Memory B cell (primary cell): ENCODE data around the gene HIVEP2.

Source experiments
- ATAC-seq: fragments of 150-1000 bp; cut with Tn5 transposase; 2 replicates; pipeline ENCODE4 v1.10.0; 2021; ENCODE audit warnings: low read depth, mild to moderate bottlenecking, moderate library complexity
- DNase-seq, 2 donors: peaks; one replicate each; pipeline ENCODE4 v3.0.0; 2022; ENCODE audit warnings: low spot score in 2 of 2
- H3K27ac Mint-ChIP-seq: one replicate; pipeline ENCODE4 v1.8.0; 2022; ENCODE audit warnings: mild to moderate bottlenecking, moderate library complexity, mixed read lengths
- H3K27me3 Mint-ChIP-seq: one replicate; pipeline ENCODE4 v1.8.0; 2022; ENCODE audit warnings: mixed read lengths
- H3K36me3 Mint-ChIP-seq: one replicate; pipeline ENCODE4 v1.8.0; 2022; ENCODE audit warnings: mild to moderate bottlenecking, mixed read lengths
- H3K4me1 Mint-ChIP-seq: one replicate; pipeline ENCODE4 v1.8.0; 2022; ENCODE audit warnings: mixed read lengths
- H3K4me3 Mint-ChIP-seq: one replicate; pipeline ENCODE4 v1.8.0; 2022; ENCODE audit warnings: mild to moderate bottlenecking, moderate library complexity, mixed read lengths
- H3K9me3 Mint-ChIP-seq: one replicate; pipeline ENCODE4 v1.8.0; 2022; ENCODE audit warnings: mixed read lengths

The HIVEP2 gene

GRCh38 chr6:142820338-142821051 lies 124.5 kb downstream of the HIVEP2 start:
- Mint-ChIP-seq H3K4me1 (peaks cover 41% of the 10 kb centered on the region), H3K9me3 (no peaks in the 10 kb centered on the region), H3K4me3 (peak overlapping the region; percentile 85), H3K27me3 (no peaks in the 10 kb centered on the region), H3K36me3 (peaks cover 14% of the 10 kb centered on the region), H3K27ac (peak overlapping the region; percentile 96)
- no peak for ATAC-seq
- no peak for DNase-seq

GRCh38 chr6:142819603-142820337 lies 125.2 kb downstream of the HIVEP2 start:
- H3K27ac Mint-ChIP-seq = peak overlapping the region; percentile 96
- ATAC-seq (peak; percentile 88), DNase-seq (peak in 1 of 2 donors; percentile 42)
- H3K9me3 Mint-ChIP-seq = no peaks in the 10 kb centered on the region
- H3K27me3 Mint-ChIP-seq = no peaks in the 10 kb centered on the region
- H3K4me3 Mint-ChIP-seq = peak overlapping the region; percentile 85
- peaks cover 41% of the 10 kb centered on the region for H3K4me1 Mint-ChIP-seq
- H3K36me3 Mint-ChIP-seq = peaks cover 17% of the 10 kb centered on the region

- H3K4me1 Mint-ChIP-seq = peaks cover 30% of the 10 kb centered on the region
- ATAC-seq (no peak), DNase-seq (no peak)
- H3K36me3 Mint-ChIP-seq = peaks cover 24% of the 10 kb centered on the region
- no peak overlapping the region for H3K4me3 Mint-ChIP-seq
- no peaks in the 10 kb centered on the region for H3K27me3 Mint-ChIP-seq
- H3K9me3 Mint-ChIP-seq = no peaks in the 10 kb centered on the region
- H3K27ac Mint-ChIP-seq = no peak overlapping the region
Measured at GRCh38 chr6:142816486-142816885, 128.5 kb downstream of the HIVEP2 start.

- H3K4me3 Mint-ChIP-seq = no peak overlapping the region
- H3K36me3 Mint-ChIP-seq = peaks cover 24% of the 10 kb centered on the region
- ATAC-seq = no peak
- no peak overlapping the region for H3K27ac Mint-ChIP-seq
- peaks cover 35% of the 10 kb centered on the region for H3K4me1 Mint-ChIP-seq
- no peaks in the 10 kb centered on the region for H3K27me3 Mint-ChIP-seq
- no peaks in the 10 kb centered on the region for H3K9me3 Mint-ChIP-seq
- no peak for DNase-seq
Measured at GRCh38 chr6:142816031-142816430, 128.9 kb downstream of the HIVEP2 start.

GRCh38 chr6:142811923-142812322 lies 133.1 kb downstream of the HIVEP2 start:
- ATAC-seq = no peak
- H3K4me3 Mint-ChIP-seq = no peak overlapping the region

GRCh38 chr6:142810952-142811514 lies 133.9 kb downstream of the HIVEP2 start:
- no peak overlapping the region for H3K4me3 Mint-ChIP-seq
- H3K9me3 Mint-ChIP-seq = no peaks in the 10 kb centered on the region
- no peaks in the 10 kb centered on the region for H3K27me3 Mint-ChIP-seq
- no peak for ATAC-seq
- peaks cover 39% of the 10 kb centered on the region for H3K36me3 Mint-ChIP-seq
- H3K4me1 Mint-ChIP-seq = peaks cover 35% of the 10 kb centered on the region
- peak overlapping the region; percentile 71 for H3K27ac Mint-ChIP-seq
- DNase-seq = no peak

More at GRCh38 chr6:142811923-142812322, 133.1 kb downstream of the HIVEP2 start:
- H3K36me3 Mint-ChIP-seq = peaks cover 42% of the 10 kb centered on the region
- no peak for DNase-seq
- no peaks in the 10 kb centered on the region for H3K9me3 Mint-ChIP-seq
- H3K4me1 Mint-ChIP-seq = peaks cover 39% of the 10 kb centered on the region
- H3K27me3 Mint-ChIP-seq = no peaks in the 10 kb centered on the region
- peak overlapping the region; percentile 71 for H3K27ac Mint-ChIP-seq

GRCh38 chr6:142809947-142810346 lies 135.0 kb downstream of the HIVEP2 start:
- H3K36me3 Mint-ChIP-seq = peaks cover 39% of the 10 kb centered on the region

GRCh38 chr6:142808405-142809061 lies 136.4 kb downstream of the HIVEP2 start:
- Mint-ChIP-seq H3K27me3 (no peaks in the 10 kb centered on the region), H3K4me1 (peaks cover 40% of the 10 kb centered on the region), H3K4me3 (no peak overlapping the region), H3K36me3 (peaks cover 36% of the 10 kb centered on the region), H3K9me3 (no peaks in the 10 kb centered on the region), H3K27ac (peak overlapping the region; percentile 51)
- DNase-seq (no peak), ATAC-seq (no peak)

More at GRCh38 chr6:142809947-142810346, 135.0 kb downstream of the HIVEP2 start:
- ATAC-seq (no peak), DNase-seq (no peak)
- no peak overlapping the region for H3K4me3 Mint-ChIP-seq
- H3K27me3 Mint-ChIP-seq = no peaks in the 10 kb centered on the region
- no peaks in the 10 kb centered on the region for H3K9me3 Mint-ChIP-seq
- no peak overlapping the region for H3K27ac Mint-ChIP-seq
- peaks cover 37% of the 10 kb centered on the region for H3K4me1 Mint-ChIP-seq

- DNase-seq (no peak), ATAC-seq (no peak)
- no peak overlapping the region for H3K4me3 Mint-ChIP-seq
- H3K4me1 Mint-ChIP-seq = peaks cover 42% of the 10 kb centered on the region
- no peaks in the 10 kb centered on the region for H3K27me3 Mint-ChIP-seq
- no peaks in the 10 kb centered on the region for H3K9me3 Mint-ChIP-seq
- peaks cover 33% of the 10 kb centered on the region for H3K36me3 Mint-ChIP-seq
- peak overlapping the region; percentile 77 for H3K27ac Mint-ChIP-seq
Measured at GRCh38 chr6:142805042-142805441, 139.9 kb downstream of the HIVEP2 start.

GRCh38 chr6:142804490-142804889 lies 140.5 kb downstream of the HIVEP2 start:
- H3K27me3 Mint-ChIP-seq = no peaks in the 10 kb centered on the region
- no peak for DNase-seq
- H3K4me3 Mint-ChIP-seq = no peak overlapping the region
- H3K4me1 Mint-ChIP-seq = peaks cover 43% of the 10 kb centered on the region
- no peaks in the 10 kb centered on the region for H3K9me3 Mint-ChIP-seq
- peaks cover 33% of the 10 kb centered on the region for H3K36me3 Mint-ChIP-seq
- ATAC-seq = no peak
- H3K27ac Mint-ChIP-seq = peak overlapping the region; percentile 77

- H3K4me1 Mint-ChIP-seq = peaks cover 37% of the 10 kb centered on the region
- no peaks in the 10 kb centered on the region for H3K9me3 Mint-ChIP-seq
- peaks cover 27% of the 10 kb centered on the region for H3K36me3 Mint-ChIP-seq
- no peak for DNase-seq
- H3K4me3 Mint-ChIP-seq = no peak overlapping the region
- no peaks in the 10 kb centered on the region for H3K27me3 Mint-ChIP-seq
- H3K27ac Mint-ChIP-seq = peak overlapping the region; percentile 70
- no peak for ATAC-seq
Measured at GRCh38 chr6:142803495-142804058, 141.4 kb downstream of the HIVEP2 start.

- H3K4me1 Mint-ChIP-seq = peaks cover 37% of the 10 kb centered on the region
- no peak overlapping the region for H3K4me3 Mint-ChIP-seq
- peaks cover 22% of the 10 kb centered on the region for H3K36me3 Mint-ChIP-seq
- DNase-seq (no peak), ATAC-seq (no peak)
- H3K27me3 Mint-ChIP-seq = no peaks in the 10 kb centered on the region
- no peaks in the 10 kb centered on the region for H3K9me3 Mint-ChIP-seq
- H3K27ac Mint-ChIP-seq = no peak overlapping the region
Measured at GRCh38 chr6:142803032-142803431, 141.9 kb downstream of the HIVEP2 start.

GRCh38 chr6:142802124-142802523 lies 142.9 kb downstream of the HIVEP2 start:
- DNase-seq (no peak), ATAC-seq (no peak)
- Mint-ChIP-seq H3K27ac (peak overlapping the region; percentile 86), H3K4me3 (no peak overlapping the region), H3K36me3 (peaks cover 19% of the 10 kb centered on the region), H3K27me3 (no peaks in the 10 kb centered on the region), H3K4me1 (peaks cover 35% of the 10 kb centered on the region), H3K9me3 (no peaks in the 10 kb centered on the region)
